Measurements from ENCODE around the gene PCDHGA10.
"Not testable (repeated sequence)": the region's sequence is repeated elsewhere in the genome, so short reads cannot be mapped to it uniquely, and the experiment has no call there.

PCDHGA10 gene

DNA sequence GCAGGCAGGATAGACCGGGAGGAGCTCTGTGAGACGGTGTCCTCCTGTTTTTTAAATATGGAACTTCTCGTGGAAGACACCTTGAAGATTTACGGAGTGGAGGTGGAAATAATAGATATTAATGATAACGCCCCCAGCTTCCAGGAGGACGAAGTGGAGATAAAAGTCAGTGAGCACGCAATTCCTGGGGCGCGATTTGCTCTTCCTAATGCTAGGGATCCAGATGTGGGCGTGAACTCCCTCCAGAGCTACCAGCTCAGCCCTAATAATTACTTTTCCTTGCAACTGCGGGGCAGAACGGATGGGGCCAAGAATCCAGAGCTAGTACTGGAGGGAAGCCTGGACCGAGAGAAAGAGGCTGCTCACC is 8.7 kb downstream of the PCDHGA10 start:
- H3K27me3 ChIP-seq (ENCODE audit: insufficient read depth, low read length), result no peaks in the 10 kb centered on the region
- no peak overlapping the region for H2AFZ ChIP-seq (ENCODE audit: low read depth, low read length)
- H3K4me3 ChIP-seq (ENCODE audit: low read length), result no peak overlapping the region
- H3K9me3 ChIP-seq (ENCODE audit: low read length), result peaks cover 65% of the 10 kb centered on the region
- H3K4me1 ChIP-seq (ENCODE audit: insufficient read depth, low read length), result no peaks in the 10 kb centered on the region
- peaks cover 40% of the 10 kb centered on the region for H3K36me3 ChIP-seq (ENCODE audit: insufficient read depth, low read length)

DNA sequence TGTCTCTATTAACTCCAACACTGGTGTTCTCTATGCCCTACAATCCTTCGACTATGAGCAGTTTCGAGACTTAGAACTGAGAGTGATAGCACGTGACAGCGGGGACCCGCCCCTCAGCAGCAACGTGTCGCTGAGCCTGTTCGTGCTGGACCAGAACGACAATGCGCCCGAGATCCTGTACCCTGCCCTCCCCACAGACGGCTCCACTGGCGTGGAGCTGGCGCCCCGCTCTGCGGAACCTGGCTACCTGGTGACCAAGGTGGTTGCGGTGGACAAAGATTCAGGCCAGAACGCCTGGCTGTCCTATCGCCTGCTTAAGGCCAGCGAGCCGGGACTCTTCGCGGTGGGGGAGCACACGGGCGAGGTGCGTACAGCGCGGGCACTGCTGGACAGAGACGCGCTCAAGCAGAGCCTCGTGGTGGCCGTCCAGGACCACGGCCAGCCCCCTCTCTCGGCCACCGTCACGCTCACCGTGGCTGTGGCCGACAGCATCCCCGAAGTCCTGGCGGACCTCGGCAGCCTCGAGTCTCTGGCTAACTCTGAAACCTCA is 10.0 kb downstream of the PCDHGA10 start:
- peaks cover 71% of the 10 kb centered on the region for H3K9me3 ChIP-seq (ENCODE audit: low read length)
- no peak overlapping the region for H2AFZ ChIP-seq (ENCODE audit: low read depth, low read length)
- no peak overlapping the region for H3K4me3 ChIP-seq (ENCODE audit: low read length)
- H3K4me1 ChIP-seq (ENCODE audit: insufficient read depth, low read length), result no peaks in the 10 kb centered on the region
- H3K36me3 ChIP-seq (ENCODE audit: insufficient read depth, low read length), result peaks cover 53% of the 10 kb centered on the region
- H3K27me3 ChIP-seq (ENCODE audit: insufficient read depth, low read length), result no peaks in the 10 kb centered on the region

DNA sequence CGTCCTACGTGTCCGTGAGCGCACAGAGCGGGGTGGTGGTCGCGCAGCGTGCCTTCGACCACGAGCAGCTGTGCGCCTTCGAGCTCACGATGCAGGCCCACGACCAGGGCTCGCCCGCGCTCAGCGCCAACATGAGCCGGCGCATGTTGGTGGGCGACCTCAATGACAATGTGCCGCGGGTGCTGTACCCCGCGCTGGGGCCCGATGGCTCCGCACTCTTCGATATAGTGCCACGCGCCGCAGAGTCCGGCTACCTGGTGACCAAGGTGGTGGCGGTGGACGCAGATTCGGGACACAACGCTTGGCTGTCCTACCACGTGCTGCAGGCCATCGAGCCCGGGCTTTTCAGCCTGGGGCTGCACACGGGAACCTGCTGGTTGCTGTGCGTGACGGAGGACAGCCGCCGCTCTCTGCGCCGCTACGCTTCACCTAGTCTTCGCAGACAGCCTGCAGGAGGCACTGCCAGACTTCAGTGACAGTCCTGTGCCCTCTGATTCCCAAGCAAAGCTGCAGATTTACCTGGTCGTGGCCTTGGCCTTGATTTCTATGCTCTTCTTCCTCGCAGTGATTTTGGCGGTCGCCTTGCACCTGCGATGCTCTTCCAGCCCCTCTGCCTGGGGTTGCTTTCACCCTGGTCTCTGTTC is 15.1 kb downstream of the PCDHGA10 start:
- H3K4me1 ChIP-seq (ENCODE audit: insufficient read depth, low read length), result no peaks in the 10 kb centered on the region
- H3K4me3 ChIP-seq (ENCODE audit: low read length), result no peak overlapping the region
- H3K27me3 ChIP-seq (ENCODE audit: insufficient read depth, low read length), result no peaks in the 10 kb centered on the region
- peaks cover 50% of the 10 kb centered on the region for H3K36me3 ChIP-seq (ENCODE audit: insufficient read depth, low read length)
- no peak overlapping the region for H2AFZ ChIP-seq (ENCODE audit: low read depth, low read length)
- H3K9me3 ChIP-seq (ENCODE audit: low read length), result peaks cover 61% of the 10 kb centered on the region

DNA sequence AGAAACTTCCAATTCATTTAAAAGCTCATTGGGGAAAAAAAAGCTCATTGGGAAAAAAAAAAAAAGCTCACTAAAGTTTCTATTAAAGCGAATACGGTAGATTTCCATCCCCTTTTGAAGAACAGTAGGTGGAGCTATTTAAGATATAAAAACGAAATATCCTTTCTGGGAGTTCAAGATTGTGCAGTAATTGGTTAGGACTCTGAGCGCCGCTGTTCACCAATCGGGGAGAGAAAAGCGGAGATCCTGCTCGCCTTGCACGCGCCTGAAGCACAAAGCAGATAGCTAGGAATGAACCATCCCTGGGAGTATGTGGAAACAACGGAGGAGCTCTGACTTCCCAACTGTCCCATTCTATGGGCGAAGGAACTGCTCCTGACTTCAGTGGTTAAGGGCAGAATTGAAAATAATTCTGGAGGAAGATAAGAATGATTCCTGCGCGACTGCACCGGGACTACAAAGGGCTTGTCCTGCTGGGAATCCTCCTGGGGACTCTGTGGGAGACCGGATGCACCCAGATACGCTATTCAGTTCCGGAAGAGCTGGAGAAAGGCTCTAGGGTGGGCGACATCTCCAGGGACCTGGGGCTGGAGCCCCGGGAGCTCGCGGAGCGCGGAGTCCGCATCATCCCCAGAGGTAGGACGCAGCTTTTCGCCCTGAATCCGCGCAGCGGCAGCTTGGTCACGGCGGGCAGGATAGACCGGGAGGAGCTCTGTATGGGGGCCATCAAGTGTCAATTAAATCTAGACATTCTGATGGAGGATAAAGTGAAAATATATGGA is 17.7 kb downstream of the PCDHGA10 start, which contains the start of gene PCDHGA12:
Gene PCDHGA12, plus strand, starts transcription at position 176 of the 782 bp plus-strand sequence. Its CDS starts 253 bp downstream, at position 429.
- Histone ChIP-seq H3K4me3 (ENCODE audit: low read length) (no peak within 1 kb of the TSS), H2AFZ (ENCODE audit: low read depth, low read length) (no peak within 1 kb of the TSS), H3K4me1 (ENCODE audit: insufficient read depth, low read length) (no peaks in the 10 kb centered on the region), H3K9me3 (ENCODE audit: low read length) (peaks cover 53% of the 10 kb centered on the region), H3K36me3 (ENCODE audit: insufficient read depth, low read length) (peaks cover 41% of the 10 kb centered on the region), H3K27me3 (ENCODE audit: insufficient read depth, low read length) (no peaks in the 10 kb centered on the region)

DNA sequence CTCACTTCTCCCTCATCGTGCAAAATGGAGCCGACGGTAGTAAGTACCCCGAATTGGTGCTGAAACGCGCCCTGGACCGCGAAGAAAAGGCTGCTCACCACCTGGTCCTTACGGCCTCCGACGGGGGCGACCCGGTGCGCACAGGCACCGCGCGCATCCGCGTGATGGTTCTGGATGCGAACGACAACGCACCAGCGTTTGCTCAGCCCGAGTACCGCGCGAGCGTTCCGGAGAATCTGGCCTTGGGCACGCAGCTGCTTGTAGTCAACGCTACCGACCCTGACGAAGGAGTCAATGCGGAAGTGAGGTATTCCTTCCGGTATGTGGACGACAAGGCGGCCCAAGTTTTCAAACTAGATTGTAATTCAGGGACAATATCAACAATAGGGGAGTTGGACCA is 18.5 kb downstream of the PCDHGA10 start:
- no peaks in the 10 kb centered on the region for H3K4me1 ChIP-seq (ENCODE audit: insufficient read depth, low read length)
- H3K4me3 ChIP-seq (ENCODE audit: low read length), result no peak overlapping the region
- no peaks in the 10 kb centered on the region for H3K27me3 ChIP-seq (ENCODE audit: insufficient read depth, low read length)
- H3K9me3 ChIP-seq (ENCODE audit: low read length), result peaks cover 53% of the 10 kb centered on the region
- H3K36me3 ChIP-seq (ENCODE audit: insufficient read depth, low read length), result peaks cover 35% of the 10 kb centered on the region
- H2AFZ ChIP-seq (ENCODE audit: low read depth, low read length), result no peak overlapping the region

DNA sequence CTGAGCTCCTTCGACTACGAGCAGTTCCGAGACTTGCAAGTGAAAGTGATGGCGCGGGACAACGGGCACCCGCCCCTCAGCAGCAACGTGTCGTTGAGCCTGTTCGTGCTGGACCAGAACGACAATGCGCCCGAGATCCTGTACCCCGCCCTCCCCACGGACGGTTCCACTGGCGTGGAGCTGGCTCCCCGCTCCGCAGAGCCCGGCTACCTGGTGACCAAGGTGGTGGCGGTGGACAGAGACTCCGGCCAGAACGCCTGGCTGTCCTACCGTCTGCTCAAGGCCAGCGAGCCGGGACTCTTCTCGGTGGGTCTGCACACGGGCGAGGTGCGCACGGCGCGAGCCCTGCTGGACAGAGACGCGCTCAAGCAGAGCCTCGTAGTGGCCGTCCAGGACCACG is 19.5 kb downstream of the PCDHGA10 start:
- not testable (repeated sequence) for H2AFZ ChIP-seq (ENCODE audit: low read depth, low read length); H3K27me3 ChIP-seq (ENCODE audit: insufficient read depth, low read length); H3K4me1 ChIP-seq (ENCODE audit: insufficient read depth, low read length); H3K4me3 ChIP-seq (ENCODE audit: low read length)
- peaks cover 46% of the 10 kb centered on the region for H3K9me3 ChIP-seq (ENCODE audit: low read length)
- H3K36me3 ChIP-seq (ENCODE audit: insufficient read depth, low read length), result peaks cover 26% of the 10 kb centered on the region

DNA sequence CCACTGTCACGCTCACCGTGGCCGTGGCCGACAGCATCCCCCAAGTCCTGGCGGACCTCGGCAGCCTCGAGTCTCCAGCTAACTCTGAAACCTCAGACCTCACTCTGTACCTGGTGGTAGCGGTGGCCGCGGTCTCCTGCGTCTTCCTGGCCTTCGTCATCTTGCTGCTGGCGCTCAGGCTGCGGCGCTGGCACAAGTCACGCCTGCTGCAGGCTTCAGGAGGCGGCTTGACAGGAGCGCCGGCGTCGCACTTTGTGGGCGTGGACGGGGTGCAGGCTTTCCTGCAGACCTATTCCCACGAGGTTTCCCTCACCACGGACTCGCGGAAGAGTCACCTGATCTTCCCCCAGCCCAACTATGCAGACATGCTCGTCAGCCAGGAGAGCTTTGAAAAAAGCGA is 19.9 kb downstream of the PCDHGA10 start:
- peaks cover 22% of the 10 kb centered on the region for H3K36me3 ChIP-seq (ENCODE audit: insufficient read depth, low read length)
- peaks cover 42% of the 10 kb centered on the region for H3K9me3 ChIP-seq (ENCODE audit: low read length)

DNA sequence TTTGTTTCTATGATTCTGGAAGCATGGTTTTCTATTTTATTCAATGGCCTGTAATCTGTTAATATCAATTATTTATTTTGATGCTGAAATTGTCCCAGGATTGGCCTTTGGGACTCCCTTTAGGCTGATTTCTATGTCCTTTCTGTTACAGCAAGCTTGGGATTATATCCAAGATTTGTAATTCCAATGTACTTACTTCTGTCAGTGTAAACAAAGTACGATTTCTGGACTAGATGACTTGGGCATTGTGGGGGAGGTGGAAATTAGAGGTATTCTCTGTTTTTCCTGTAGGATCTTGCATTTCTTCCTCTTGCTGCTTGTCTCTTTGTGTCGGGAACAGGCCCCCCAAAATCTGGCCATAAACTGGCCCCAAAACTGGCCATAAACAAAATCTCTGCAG is 21.2 kb downstream of the PCDHGA10 start:
- Histone ChIP-seq H3K36me3 (ENCODE audit: insufficient read depth, low read length) (peaks cover 14% of the 10 kb centered on the region), H3K4me3 (ENCODE audit: low read length) (no peak overlapping the region)

More for the DNA sequence above, 19.9 kb downstream of the PCDHGA10 start:
- H2AFZ ChIP-seq (ENCODE audit: low read depth, low read length); H3K27me3 ChIP-seq (ENCODE audit: insufficient read depth, low read length); H3K4me1 ChIP-seq (ENCODE audit: insufficient read depth, low read length); H3K4me3 ChIP-seq (ENCODE audit: low read length): not testable (repeated sequence)

DNA sequence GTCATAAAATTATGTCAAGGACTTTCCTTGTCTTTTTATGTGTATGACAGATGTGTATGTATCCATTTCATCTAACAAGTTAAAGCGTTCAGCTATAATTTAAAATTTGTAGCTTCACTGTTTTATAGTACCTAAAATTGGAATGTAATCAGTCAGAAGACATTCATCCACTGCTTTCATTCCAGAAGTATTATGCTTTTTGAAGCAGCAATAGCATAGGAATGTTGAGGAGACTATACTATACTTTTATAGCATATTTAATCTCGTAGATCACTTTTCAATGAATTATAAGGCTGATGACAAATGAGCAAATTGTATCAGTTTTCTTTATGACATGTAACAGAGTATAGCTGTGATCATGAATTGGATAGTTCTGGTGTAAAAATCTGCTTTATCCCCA is 24.4 kb downstream of the PCDHGA10 start:
- Histone ChIP-seq H3K27me3 (ENCODE audit: insufficient read depth, low read length) (no peaks in the 10 kb centered on the region), H3K36me3 (ENCODE audit: insufficient read depth, low read length) (no peaks in the 10 kb centered on the region), H3K9me3 (ENCODE audit: low read length) (peaks cover 33% of the 10 kb centered on the region), H3K4me1 (ENCODE audit: insufficient read depth, low read length) (no peaks in the 10 kb centered on the region), H3K4me3 (ENCODE audit: low read length) (no peak overlapping the region), H2AFZ (ENCODE audit: low read depth, low read length) (no peak overlapping the region)

More for the DNA sequence above, 21.2 kb downstream of the PCDHGA10 start:
- Histone ChIP-seq H3K4me1 (ENCODE audit: insufficient read depth, low read length) (no peaks in the 10 kb centered on the region), H3K27me3 (ENCODE audit: insufficient read depth, low read length) (no peaks in the 10 kb centered on the region), H2AFZ (ENCODE audit: low read depth, low read length) (no peak overlapping the region), H3K9me3 (ENCODE audit: low read length) (peaks cover 32% of the 10 kb centered on the region)

DNA sequence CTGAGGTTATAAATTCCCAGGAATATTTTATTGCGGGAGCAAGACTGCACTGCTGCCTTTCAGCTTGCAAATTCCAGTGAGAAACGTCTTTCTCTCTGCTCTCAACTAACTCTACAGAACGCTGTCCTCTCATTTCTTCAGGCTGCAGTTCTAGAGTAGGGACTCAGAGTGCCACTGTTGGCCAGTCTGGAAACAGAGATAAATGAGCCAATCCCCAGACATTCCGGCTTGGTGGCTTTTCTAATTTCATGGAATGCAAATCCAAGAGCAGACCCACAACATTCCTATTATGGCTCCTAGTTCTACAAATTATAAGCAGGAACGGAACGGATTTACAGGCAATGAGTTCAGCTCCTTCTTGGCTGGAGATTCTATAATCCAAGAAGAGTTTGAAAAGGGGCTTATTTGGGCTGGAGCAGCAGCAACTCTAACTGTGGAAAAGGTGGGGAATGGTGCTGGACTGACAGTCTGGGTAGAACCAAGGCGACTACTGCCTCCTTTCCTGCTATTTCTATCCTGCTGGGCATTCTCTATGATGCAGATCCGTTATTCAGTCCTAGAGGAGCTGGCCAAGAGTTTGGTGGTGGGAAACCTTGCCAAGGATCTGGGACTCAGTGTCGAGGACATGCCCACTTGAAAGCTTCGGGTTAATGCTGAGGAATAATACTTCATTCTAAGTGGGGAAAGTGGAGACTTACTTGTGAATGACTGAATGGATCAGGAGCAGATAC is 26.8 kb downstream of the PCDHGA10 start:
- H2AFZ ChIP-seq (ENCODE audit: low read depth, low read length), result no peak overlapping the region
- peaks cover 25% of the 10 kb centered on the region for H3K9me3 ChIP-seq (ENCODE audit: low read length)
- no peak overlapping the region for H3K4me3 ChIP-seq (ENCODE audit: low read length)
- no peaks in the 10 kb centered on the region for H3K4me1 ChIP-seq (ENCODE audit: insufficient read depth, low read length)
- no peaks in the 10 kb centered on the region for H3K27me3 ChIP-seq (ENCODE audit: insufficient read depth, low read length)
- no peaks in the 10 kb centered on the region for H3K36me3 ChIP-seq (ENCODE audit: insufficient read depth, low read length)

DNA sequence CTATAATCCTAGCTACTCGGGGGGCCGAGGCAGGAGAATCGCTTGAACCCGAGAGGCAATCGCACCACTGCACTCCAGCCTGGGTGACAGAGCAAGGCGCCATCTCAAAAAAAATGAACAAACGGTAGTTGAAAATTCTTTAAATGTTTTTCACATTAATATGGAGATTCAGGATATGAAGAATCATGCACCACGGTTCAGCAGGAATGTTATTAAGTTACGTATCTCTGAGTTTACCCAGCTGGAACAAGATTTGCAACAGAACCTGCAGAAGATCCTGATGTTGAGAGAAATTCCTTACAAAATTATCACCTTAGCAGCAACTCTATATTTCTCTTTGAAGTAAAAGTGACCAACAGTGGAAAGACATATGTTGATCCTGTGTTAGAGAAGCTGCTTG is 27.6 kb downstream of the PCDHGA10 start:
- H3K4me3 ChIP-seq (ENCODE audit: low read length), result no peak overlapping the region
- no peaks in the 10 kb centered on the region for H3K36me3 ChIP-seq (ENCODE audit: insufficient read depth, low read length)
- no peak overlapping the region for H2AFZ ChIP-seq (ENCODE audit: low read depth, low read length)
- no peaks in the 10 kb centered on the region for H3K27me3 ChIP-seq (ENCODE audit: insufficient read depth, low read length)
- peaks cover 25% of the 10 kb centered on the region for H3K9me3 ChIP-seq (ENCODE audit: low read length)
- H3K4me1 ChIP-seq (ENCODE audit: insufficient read depth, low read length), result no peaks in the 10 kb centered on the region

DNA sequence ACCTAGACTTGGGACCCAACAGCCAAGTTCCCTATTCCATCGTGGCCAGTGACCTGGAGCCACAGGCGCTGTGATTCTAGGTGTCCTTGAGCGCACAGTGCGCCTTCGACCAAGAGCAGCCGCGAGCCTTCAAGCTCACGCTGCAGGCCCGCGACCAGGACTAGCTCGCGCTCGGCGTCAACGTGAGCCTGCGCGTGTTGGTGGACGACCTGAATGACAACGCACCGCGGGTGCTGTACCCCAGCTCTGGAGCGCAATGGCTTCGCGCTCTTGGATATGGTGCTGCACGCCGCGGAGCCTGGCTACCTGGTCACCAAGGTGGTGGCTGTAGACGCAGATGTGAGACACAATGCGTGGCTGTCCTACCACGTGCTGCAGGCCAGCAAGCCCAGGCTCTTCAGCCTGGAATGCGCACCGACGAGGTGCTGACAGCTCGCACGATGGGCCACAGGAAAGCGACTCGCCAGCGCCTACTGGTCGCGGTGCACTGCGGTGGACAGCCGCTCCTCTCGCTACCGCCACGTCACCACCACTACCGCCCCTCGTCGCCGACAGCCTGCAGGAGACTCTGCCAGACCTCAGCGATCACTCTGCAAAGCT is 28.9 kb downstream of the PCDHGA10 start:
- no peak overlapping the region for H2AFZ ChIP-seq (ENCODE audit: low read depth, low read length)
- no peaks in the 10 kb centered on the region for H3K27me3 ChIP-seq (ENCODE audit: insufficient read depth, low read length)
- H3K4me3 ChIP-seq (ENCODE audit: low read length), result no peak overlapping the region
- H3K9me3 ChIP-seq (ENCODE audit: low read length), result peaks cover 23% of the 10 kb centered on the region
- no peaks in the 10 kb centered on the region for H3K4me1 ChIP-seq (ENCODE audit: insufficient read depth, low read length)
- no peaks in the 10 kb centered on the region for H3K36me3 ChIP-seq (ENCODE audit: insufficient read depth, low read length)

All from neuron (in vitro differentiated cells).